Activated B cell treated with CpG ODN at 0.5 μM for 24 hours (primary cell): ENCODE results near the gene MGST3. TPM values are rescaled to one million over a fixed set of nuclear protein-coding genes. Genes with fewer than 3 reads are reported as not detected.
A peak's percentile ranks its signal among the peaks of the same experiment; 100 is the strongest.

ENCODE experiments used
- ATAC-seq: fragments of 200-7000 bp; cut with Tn5 transposase; one replicate; pipeline ENCODE4 v1.10.0; 2021; ENCODE audit warnings: low read depth, mild to moderate bottlenecking, moderate library complexity
- CTCF ChIA-PET: fragments of 350-600 bp; sonication (Branson Sonifier 250); formaldehyde crosslinking; loops from one replicate; lab custom pipeline; 2021; ENCODE audit warnings: antibody characterized with exemption; lab: Charles Lee
- POLR2A ChIA-PET: fragments of 350-600 bp; sonication (Branson Sonifier 250); formaldehyde crosslinking; loops from one replicate; lab custom pipeline; 2021; ENCODE audit warnings: antibody characterized with exemption; lab: Charles Lee
- DNase-seq: peaks from one replicate; pipeline ENCODE4 v3.0.0; 2022
- H3K27ac Mint-ChIP-seq: one replicate; pipeline ENCODE4 v1.8.0; 2020; ENCODE audit warnings: mixed read lengths
- H3K27me3 Mint-ChIP-seq: one replicate; pipeline ENCODE4 v1.8.0; 2021; ENCODE audit warnings: mixed read lengths
- H3K36me3 Mint-ChIP-seq: one replicate; pipeline ENCODE4 v1.8.0; 2021; ENCODE audit warnings: low read depth, mixed read lengths
- H3K4me1 Mint-ChIP-seq: one replicate; pipeline ENCODE4 v1.8.0; 2021; ENCODE audit warnings: mixed read lengths
- H3K4me3 Mint-ChIP-seq: one replicate; pipeline ENCODE4 v1.8.0; 2020; ENCODE audit warnings: mild to moderate bottlenecking, mixed read lengths
- H3K9me3 Mint-ChIP-seq: one replicate; pipeline ENCODE4 v1.8.0; 2020; ENCODE audit warnings: mixed read lengths
- CTCF ChIP-seq: fragments of 200-600 bp; IDR thresholded peaks from one replicate; pipeline ENCODE4 v1.8.0; 2022; ENCODE audit warnings: antibody characterized with exemption, mild to moderate bottlenecking
- intact Hi-C: fragments of 100-400 bp; cut with micrococcal nuclease; formaldehyde crosslinking; loops from one replicate; pipeline ENCODE4 v1.15.1; 2024
- total RNA-seq: library from RNA; stranded (reverse); gene quantifications from 2 replicates; pipeline ENCODE4 v1.2.3, GENCODE V29; 2022

The MGST3 gene
- total RNA-seq, 1 donor from 2014 or later: 31.3 TPM

- Mint-ChIP-seq H3K4me1 (peaks cover 18% of the 10 kb centered on the region), H3K36me3 (peaks cover 3% of the 10 kb centered on the region), H3K27me3 (no peaks in the 10 kb centered on the region), H3K27ac (no peak overlapping the region), H3K4me3 (no peak overlapping the region), H3K9me3 (no peaks in the 10 kb centered on the region)
- intact Hi-C loops: no loop called here
- ChIA-PET CTCF (interaction anchor here (1.1 kb wide), 1 partner anchor 280 kb away, joined by 3 read pairs; no protein-coding TSS in a partner anchor), POLR2A (no interaction called here)
- DNase-seq (no peak), ATAC-seq (no peak)
- no peak for TF ChIP-seq CTCF
Observed at GRCh38 chr1:165644064-165644735, 13.2 kb downstream of the MGST3 start.

GRCh38 chr1:165645654-165646366 is 14.8 kb downstream of the MGST3 start:
- Mint-ChIP-seq H3K4me3 (peak overlapping the region; percentile 50), H3K9me3 (no peaks in the 10 kb centered on the region), H3K27me3 (no peaks in the 10 kb centered on the region), H3K36me3 (peaks cover 10% of the 10 kb centered on the region), H3K4me1 (peaks cover 18% of the 10 kb centered on the region), H3K27ac (peak overlapping the region; percentile 25)
- peak; percentile 76 for ATAC-seq
- POLR2A ChIA-PET: interaction anchor here (1.1 kb wide), 1 partner anchor 15 kb away, joined by 5 read pairs; the partner anchor contains the start of gene MGST3
- intact Hi-C loops: no loop called here
- CTCF ChIA-PET: no interaction called here
- no peak for TF ChIP-seq CTCF
- DNase-seq: no peak

- intact Hi-C loops: no loop called here
- Mint-ChIP-seq H3K9me3 (no peaks in the 10 kb centered on the region), H3K27ac (no peak overlapping the region), H3K36me3 (peaks cover 21% of the 10 kb centered on the region), H3K27me3 (no peaks in the 10 kb centered on the region), H3K4me3 (no peak overlapping the region), H3K4me1 (peaks cover 18% of the 10 kb centered on the region)
- no peak for DNase-seq
- ChIA-PET CTCF (interaction anchor here (1.1 kb wide), 1 partner anchor 46 kb away, joined by 3 read pairs; no protein-coding TSS in a partner anchor), POLR2A (interaction anchor here (0.6 kb wide), 1 partner anchor 12 kb away, joined by 4 read pairs; no protein-coding TSS in a partner anchor)
- ATAC-seq: no peak
- TF ChIP-seq CTCF: no peak
Observed at GRCh38 chr1:165647517-165647916, 16.5 kb downstream of the MGST3 start.

- Mint-ChIP-seq H3K9me3 (no peaks in the 10 kb centered on the region), H3K4me1 (peaks cover 18% of the 10 kb centered on the region), H3K4me3 (no peak overlapping the region), H3K27me3 (no peaks in the 10 kb centered on the region), H3K36me3 (peaks cover 21% of the 10 kb centered on the region), H3K27ac (no peak overlapping the region)
- DNase-seq: no peak
- no peak for ATAC-seq
- TF ChIP-seq CTCF: no peak
- intact Hi-C loops: no loop called here
- ChIA-PET CTCF (interaction anchor here (1.1 kb wide), 1 partner anchor 46 kb away, joined by 3 read pairs; no protein-coding TSS in a partner anchor), POLR2A (no interaction called here)
Observed at GRCh38 chr1:165647970-165648369, 16.9 kb downstream of the MGST3 start.

DNA sequence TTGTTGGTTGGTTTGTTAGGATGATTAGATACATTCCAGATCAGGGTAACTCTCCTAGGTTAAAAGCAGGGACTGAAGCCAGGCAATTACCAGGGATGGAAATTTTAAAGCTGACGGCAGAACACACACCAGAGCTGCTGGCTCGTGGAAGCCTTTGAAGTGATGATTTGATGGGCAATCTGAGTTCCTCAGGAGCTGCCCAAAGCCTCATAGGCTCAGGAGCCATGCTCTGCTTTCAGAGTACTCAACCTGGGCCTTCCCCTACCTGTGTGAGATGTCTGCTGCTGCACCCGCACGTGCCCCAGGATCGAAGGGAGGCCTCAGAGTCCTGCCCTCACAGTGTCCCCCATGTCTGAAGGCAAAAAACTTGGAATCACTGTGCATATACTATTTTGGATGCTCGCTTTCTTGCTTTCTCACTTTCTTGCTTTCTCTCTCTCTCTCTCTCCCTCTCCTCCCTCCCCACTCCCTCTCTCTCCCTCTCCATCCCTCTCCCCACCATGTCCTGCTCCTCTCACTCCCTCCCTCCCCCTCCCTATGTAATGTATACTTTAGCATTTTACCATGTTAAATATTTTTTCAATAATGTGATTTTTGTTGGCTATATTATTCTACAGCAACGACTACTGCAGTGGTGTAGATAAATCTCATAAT is 18.0 kb downstream of the MGST3 start:
- Mint-ChIP-seq H3K4me1 (peaks cover 18% of the 10 kb centered on the region), H3K27ac (no peak overlapping the region), H3K4me3 (no peak overlapping the region), H3K27me3 (no peaks in the 10 kb centered on the region), H3K9me3 (no peaks in the 10 kb centered on the region), H3K36me3 (peaks cover 31% of the 10 kb centered on the region)
- intact Hi-C loops: no loop called here
- no peak for DNase-seq
- TF ChIP-seq CTCF: no peak
- POLR2A ChIA-PET: no interaction called here
- no peak for ATAC-seq
- CTCF ChIA-PET: no interaction called here
